Lung (tissue), 12 donors: ENCODE data around the gene NCOA1. TPM values are rescaled to one million over a fixed set of nuclear protein-coding genes. Genes with fewer than 3 reads are reported as not detected.
A peak's percentile ranks its signal among the peaks of the same experiment; 100 is the strongest.

Source experiments
- ATAC-seq: fragments of 200-7000 bp; cut with Tn5 transposase; one replicate; pipeline ENCODE4 v1.9.1; 2020; ENCODE audit warnings: moderate number of reproducible peaks; ENCODE audit not compliant: insufficient read depth, low FRiP score
- DNase-seq, 3 donors: peaks; one replicate each; pipeline ENCODE4 v3.0.0-alpha.2; 2013 to 2017
- H3K27ac ChIP-seq, 2 donors: one replicate each; pipeline ENCODE4 v1.5.1; 2013; ENCODE audit warnings: mild to moderate bottlenecking in 2 of 2, moderate library complexity in 2 of 2, control low read depth in 1 of 2, inconsistent platforms in 1 of 2, low read depth in 1 of 2, low read length in 1 of 2
- H3K27me3 ChIP-seq, 3 donors: one replicate each; pipeline ENCODE4 v1.5.1; 2013; ENCODE audit warnings: low read length in 2 of 3; ENCODE audit not compliant: control insufficient read depth in 3 of 3, insufficient read depth in 3 of 3
- H3K36me3 ChIP-seq, 4 donors: one replicate each; pipeline ENCODE4 v1.5.1; 2013; ENCODE audit warnings: low read length in 4 of 4, mild to moderate bottlenecking in 1 of 4, moderate library complexity in 1 of 4; ENCODE audit not compliant: control insufficient read depth in 4 of 4, insufficient read depth in 4 of 4
- H3K4me1 ChIP-seq, 5 donors: one replicate each; pipeline ENCODE4 v1.5.1; 2013; ENCODE audit warnings: low read length in 5 of 5, mild to moderate bottlenecking in 2 of 5, moderate library complexity in 1 of 5; ENCODE audit not compliant: control insufficient read depth in 5 of 5, insufficient read depth in 5 of 5
- H3K4me3 ChIP-seq: one replicate; pipeline ENCODE4 v1.5.1; 2013; ENCODE audit warnings: mild to moderate bottlenecking, control low read depth, moderate library complexity
- H3K9ac ChIP-seq, 2 donors: one replicate each; pipeline ENCODE4 v1.5.1; 2013; ENCODE audit warnings: low read length in 2 of 2, control low read depth in 1 of 2; ENCODE audit not compliant: insufficient read depth in 1 of 2
- H3K9me3 ChIP-seq, 4 donors: one replicate each; pipeline ENCODE4 v1.5.1; 2013; ENCODE audit warnings: low read length in 3 of 4, mild to moderate bottlenecking in 1 of 4, moderate library complexity in 1 of 4; ENCODE audit not compliant: control insufficient read depth in 4 of 4, insufficient read depth in 3 of 4
- WGBS, 2 donors: extraction: QIAGEN DNeasy Blood & Tissue Kit; methylation state at CpG; one replicate each; pipeline ENCODE4 v1.1.7; 2013; 5-methylcytosine and 5-hydroxymethylcytosine counted together
- polyA plus RNA-seq, 2 donors: library from polyadenylated mRNA; stranded (reverse); fragments of 200-250 nt; gene quantifications; one replicate each; pipeline ENCODE4 v1.2.1, GENCODE V29; 2013
- total RNA-seq, 2 donors: library from RNA; depleted of rRNA in 1 of 2; stranded (reverse); fragments of >200 nt in 1 of 2; gene quantifications; one replicate each; pipeline ENCODE4 v1.2.1, GENCODE V29; 2014 to 2021
- TF ChIP-seq, protein P1 (sequence below): IDR thresholded peaks from 2 replicates; pipeline ENCODE4 v1.5.1; 2012; ENCODE audit warnings: mild to moderate bottlenecking; ENCODE audit errors: control extremely low read depth, extremely low read depth
- donor health status: control.
- donor health status: control.
- donor health status: Bipolar disorder and iron deficiency.
- donor health status: healthy.
- donor health status: DM: yes; HTN: yes; CAD: no.

The NCOA1 gene
- total and polyA plus RNA-seq, 4 donors: 8.3 to 123 (median 27.3) TPM

DNA sequence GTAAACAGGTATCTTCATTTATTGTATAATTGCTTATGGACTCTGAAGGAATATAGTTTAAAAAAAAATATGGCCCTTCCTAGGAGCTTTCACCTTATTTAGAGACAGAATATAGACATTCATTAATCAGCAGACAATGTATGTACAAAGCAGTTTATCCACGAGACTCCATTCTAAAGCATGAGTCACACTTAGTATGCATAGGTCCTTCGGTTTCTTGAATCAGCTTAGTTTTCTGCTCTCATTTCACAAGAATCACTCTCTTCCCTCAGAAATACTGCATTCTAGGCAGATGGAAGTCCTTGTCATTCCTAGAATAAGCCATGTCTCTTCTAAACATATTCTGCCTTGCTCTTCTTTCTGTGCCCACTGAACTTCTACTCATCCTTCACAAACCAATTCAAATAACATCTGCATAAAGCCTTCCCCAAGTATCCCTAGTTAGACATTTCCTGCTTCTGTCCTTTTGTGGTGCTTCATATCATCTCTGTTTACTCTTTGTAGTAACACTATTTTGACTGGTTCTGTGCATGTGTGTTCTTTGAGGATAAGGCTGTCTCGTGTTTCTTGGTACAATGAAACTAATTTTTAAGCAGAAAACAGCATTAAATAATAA is 217.6 kb downstream of the NCOA1 start:
- DNase-seq (peak in 2 of 3 donors; percentile 7 to 22), ATAC-seq (no peak)
- TF ChIP-seq, protein P1, sequence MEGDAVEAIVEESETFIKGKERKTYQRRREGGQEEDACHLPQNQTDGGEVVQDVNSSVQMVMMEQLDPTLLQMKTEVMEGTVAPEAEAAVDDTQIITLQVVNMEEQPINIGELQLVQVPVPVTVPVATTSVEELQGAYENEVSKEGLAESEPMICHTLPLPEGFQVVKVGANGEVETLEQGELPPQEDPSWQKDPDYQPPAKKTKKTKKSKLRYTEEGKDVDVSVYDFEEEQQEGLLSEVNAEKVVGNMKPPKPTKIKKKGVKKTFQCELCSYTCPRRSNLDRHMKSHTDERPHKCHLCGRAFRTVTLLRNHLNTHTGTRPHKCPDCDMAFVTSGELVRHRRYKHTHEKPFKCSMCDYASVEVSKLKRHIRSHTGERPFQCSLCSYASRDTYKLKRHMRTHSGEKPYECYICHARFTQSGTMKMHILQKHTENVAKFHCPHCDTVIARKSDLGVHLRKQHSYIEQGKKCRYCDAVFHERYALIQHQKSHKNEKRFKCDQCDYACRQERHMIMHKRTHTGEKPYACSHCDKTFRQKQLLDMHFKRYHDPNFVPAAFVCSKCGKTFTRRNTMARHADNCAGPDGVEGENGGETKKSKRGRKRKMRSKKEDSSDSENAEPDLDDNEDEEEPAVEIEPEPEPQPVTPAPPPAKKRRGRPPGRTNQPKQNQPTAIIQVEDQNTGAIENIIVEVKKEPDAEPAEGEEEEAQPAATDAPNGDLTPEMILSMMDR: no peak
- H3K27ac ChIP-seq: no peak overlapping the region
- WGBS, 2 donors: 73 to 87% methylated on average over 3 of the region's 3 CpGs
- no peaks in the 10 kb centered on the region for H3K9me3 ChIP-seq
- peaks cover 0 to 27% (median 0%) of the 10 kb centered on the region in 5 donors for H3K4me1 ChIP-seq
- no peak overlapping the region for H3K4me3 ChIP-seq
- H3K36me3 ChIP-seq: peaks cover 12 to 27% (median 18%) of the 10 kb centered on the region in 4 donors
- no peaks in the 10 kb centered on the region for H3K27me3 ChIP-seq
- H3K9ac ChIP-seq: no peak overlapping the region

DNA sequence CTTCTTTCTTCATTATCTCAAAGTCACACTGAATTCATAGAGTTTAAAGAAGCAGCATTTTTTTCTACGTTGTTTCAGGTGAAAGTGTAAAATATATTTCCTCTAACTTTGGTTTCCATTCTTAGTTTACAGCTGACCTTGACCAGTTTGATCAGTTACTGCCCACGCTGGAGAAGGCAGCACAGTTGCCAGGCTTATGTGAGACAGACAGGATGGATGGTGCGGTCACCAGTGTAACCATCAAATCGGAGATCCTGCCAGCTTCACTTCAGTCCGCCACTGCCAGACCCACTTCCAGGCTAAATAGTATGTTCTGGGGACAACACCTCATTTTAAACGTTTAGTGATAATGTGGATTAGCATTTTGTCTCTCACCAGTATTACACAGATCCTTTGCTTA is 219.8 kb downstream of the NCOA1 start:
- no peaks in the 10 kb centered on the region for H3K9me3 ChIP-seq

DNA sequence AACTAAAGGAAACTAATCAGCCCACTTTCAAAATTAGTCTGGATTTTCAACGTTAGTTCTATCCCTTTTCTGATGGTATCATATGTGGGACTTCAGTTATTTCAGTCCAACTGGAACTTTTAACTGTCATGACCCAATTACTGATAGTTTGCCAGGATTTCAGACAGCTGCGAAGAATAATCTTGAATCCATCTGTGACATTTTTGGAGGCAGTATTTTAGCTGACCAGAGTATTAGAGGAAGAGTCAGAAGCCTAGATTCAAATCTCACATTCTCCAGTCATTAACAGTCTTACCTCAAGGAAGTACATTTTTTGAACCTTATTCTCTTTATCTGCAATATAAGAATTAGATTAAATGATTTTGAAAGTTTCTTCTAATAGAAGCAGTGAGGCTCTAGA is 220.8 kb downstream of the NCOA1 start:
- H3K27ac ChIP-seq: no peak overlapping the region
- TF ChIP-seq, protein P1: no peak
- no peaks in the 10 kb centered on the region for H3K9me3 ChIP-seq
- H3K9ac ChIP-seq: no peak overlapping the region
- no peaks in the 10 kb centered on the region for H3K27me3 ChIP-seq
- ATAC-seq (no peak), DNase-seq (peak in 2 of 3 donors; percentile 69 to 78)
- WGBS, 2 donors: 77 to 87% methylated on average over 2 of the region's 2 CpGs
- H3K4me3 ChIP-seq: no peak overlapping the region
- peaks cover 8 to 28% (median 20%) of the 10 kb centered on the region in 4 donors for H3K36me3 ChIP-seq
- peaks cover 0 to 27% (median 0%) of the 10 kb centered on the region in 5 donors for H3K4me1 ChIP-seq

More for the DNA sequence above, 219.8 kb downstream of the NCOA1 start:
- H3K4me1 ChIP-seq: peaks cover 0 to 27% (median 0%) of the 10 kb centered on the region in 5 donors
- WGBS, 2 donors: 93 to 94% methylated on average over 6 of the region's 6 CpGs
- no peak overlapping the region for H3K27ac ChIP-seq
- no peaks in the 10 kb centered on the region for H3K27me3 ChIP-seq
- peaks cover 12 to 30% (median 20%) of the 10 kb centered on the region in 4 donors for H3K36me3 ChIP-seq
- no peak overlapping the region for H3K4me3 ChIP-seq
- H3K9ac ChIP-seq: no peak overlapping the region
- DNase-seq (no peak), ATAC-seq (no peak)
- TF ChIP-seq, protein P1: no peak
